Activated CD8-positive, alpha-beta T cell treated with anti-CD3 and anti-CD28 coated beads, Interleukin-2, amount 10 ng/mL, durations not matched to agents 7 days and 5 days (primary cell): ENCODE data around the gene SMAD5. TPM values are rescaled to one million over a fixed set of nuclear protein-coding genes. Genes with fewer than 3 reads are reported as not detected.

Experiments used
- ATAC-seq: fragments of 150-1000 bp; cut with Tn5 transposase; one replicate; pipeline ENCODE4 v1.10.0; 2021; ENCODE audit warnings: moderate library complexity
- CTCF ChIA-PET: fragments of 350-600 bp; sonication (Branson Sonifier 250); formaldehyde crosslinking; loops from one replicate; lab custom pipeline; 2021; ENCODE audit warnings: antibody characterized with exemption; lab: Charles Lee
- POLR2A ChIA-PET: fragments of 350-600 bp; sonication (Branson Sonifier 250); formaldehyde crosslinking; loops from one replicate; lab custom pipeline; 2021; ENCODE audit warnings: antibody characterized with exemption; lab: Charles Lee
- DNase-seq: peaks from one replicate; pipeline ENCODE4 v3.0.0-alpha.2; 2020
- H3K27ac Mint-ChIP-seq: one replicate; pipeline ENCODE4 v1.8.0; 2021; ENCODE audit warnings: mild to moderate bottlenecking, mixed read lengths
- H3K27me3 Mint-ChIP-seq: one replicate; pipeline ENCODE4 v1.8.0; 2021; ENCODE audit warnings: low read depth, mixed read lengths
- H3K36me3 Mint-ChIP-seq: one replicate; pipeline ENCODE4 v1.8.0; 2021; ENCODE audit warnings: low read depth, mixed read lengths
- H3K4me1 Mint-ChIP-seq: one replicate; pipeline ENCODE4 v1.8.0; 2021; ENCODE audit warnings: low read depth, mixed read lengths
- H3K4me3 Mint-ChIP-seq: one replicate; pipeline ENCODE4 v1.8.0; 2021; ENCODE audit warnings: mild to moderate bottlenecking, mixed read lengths
- H3K9me3 Mint-ChIP-seq: one replicate; pipeline ENCODE4 v1.8.0; 2022; ENCODE audit warnings: mixed read lengths; ENCODE audit not compliant: insufficient read depth
- total RNA-seq, 2 experiments: library from RNA; stranded (reverse); gene quantifications; one replicate each; pipeline ENCODE4 v1.2.3, GENCODE V29; 2021

The SMAD5 gene
- total RNA-seq, 2 experiments from 2014 or later = 19.0 to 19.5 TPM

DNA sequence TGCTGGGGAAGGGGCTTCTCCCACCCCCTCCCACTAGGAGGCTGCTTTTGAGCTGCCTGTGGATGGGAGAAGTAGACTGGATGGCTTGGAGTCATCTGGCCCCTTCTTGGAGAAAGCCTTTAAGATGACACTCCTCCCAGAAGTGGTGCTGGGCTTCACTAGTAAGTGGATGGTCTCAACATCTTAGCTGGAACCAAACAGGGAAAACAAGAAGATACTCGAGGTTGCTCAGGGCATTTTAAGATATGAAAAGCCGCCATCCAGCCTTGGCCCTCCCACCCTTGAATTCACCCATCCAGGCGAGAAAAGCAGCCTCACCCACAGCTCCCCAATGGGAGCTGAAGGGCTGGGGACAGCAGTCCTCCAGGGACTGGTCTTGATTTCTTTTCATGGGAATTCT lies 68.1 kb downstream of the SMAD5 start:
- no peaks in the 10 kb centered on the region for H3K4me1 Mint-ChIP-seq
- ChIA-PET POLR2A (no interaction called here), CTCF (no interaction called here)
- H3K27ac Mint-ChIP-seq = no peak overlapping the region
- no peaks in the 10 kb centered on the region for H3K9me3 Mint-ChIP-seq
- no peaks in the 10 kb centered on the region for H3K36me3 Mint-ChIP-seq
- no peak for DNase-seq
- no peak overlapping the region for H3K4me3 Mint-ChIP-seq
- H3K27me3 Mint-ChIP-seq = peaks cover 17% of the 10 kb centered on the region
- no peak for ATAC-seq

DNA sequence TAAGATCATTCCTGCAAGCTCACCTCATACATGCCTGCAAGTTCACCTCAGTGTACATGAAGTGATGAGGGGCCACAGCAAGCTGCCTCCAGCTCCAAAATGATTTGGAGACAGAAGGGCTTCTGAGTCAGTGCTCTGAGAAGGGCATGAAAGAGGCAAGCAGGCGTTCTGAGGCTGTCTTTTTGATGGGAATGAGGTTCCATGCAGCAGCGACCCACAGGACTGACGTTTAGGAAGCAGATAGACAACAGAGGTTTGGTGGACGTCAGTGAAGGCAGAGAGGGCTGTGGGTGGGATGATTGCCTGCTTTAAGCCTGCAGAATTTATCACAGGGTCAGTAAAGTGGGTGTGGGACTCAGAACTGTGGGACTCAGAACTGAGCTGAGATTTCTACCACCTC lies 69.2 kb downstream of the SMAD5 start:
- POLR2A ChIA-PET = no interaction called here
- ATAC-seq (no peak), DNase-seq (no peak)
- no peaks in the 10 kb centered on the region for H3K36me3 Mint-ChIP-seq
- peaks cover 15% of the 10 kb centered on the region for H3K27me3 Mint-ChIP-seq
- CTCF ChIA-PET = no interaction called here
- no peaks in the 10 kb centered on the region for H3K9me3 Mint-ChIP-seq
- H3K4me3 Mint-ChIP-seq = no peak overlapping the region
- H3K4me1 Mint-ChIP-seq = no peaks in the 10 kb centered on the region
- H3K27ac Mint-ChIP-seq = no peak overlapping the region

DNA sequence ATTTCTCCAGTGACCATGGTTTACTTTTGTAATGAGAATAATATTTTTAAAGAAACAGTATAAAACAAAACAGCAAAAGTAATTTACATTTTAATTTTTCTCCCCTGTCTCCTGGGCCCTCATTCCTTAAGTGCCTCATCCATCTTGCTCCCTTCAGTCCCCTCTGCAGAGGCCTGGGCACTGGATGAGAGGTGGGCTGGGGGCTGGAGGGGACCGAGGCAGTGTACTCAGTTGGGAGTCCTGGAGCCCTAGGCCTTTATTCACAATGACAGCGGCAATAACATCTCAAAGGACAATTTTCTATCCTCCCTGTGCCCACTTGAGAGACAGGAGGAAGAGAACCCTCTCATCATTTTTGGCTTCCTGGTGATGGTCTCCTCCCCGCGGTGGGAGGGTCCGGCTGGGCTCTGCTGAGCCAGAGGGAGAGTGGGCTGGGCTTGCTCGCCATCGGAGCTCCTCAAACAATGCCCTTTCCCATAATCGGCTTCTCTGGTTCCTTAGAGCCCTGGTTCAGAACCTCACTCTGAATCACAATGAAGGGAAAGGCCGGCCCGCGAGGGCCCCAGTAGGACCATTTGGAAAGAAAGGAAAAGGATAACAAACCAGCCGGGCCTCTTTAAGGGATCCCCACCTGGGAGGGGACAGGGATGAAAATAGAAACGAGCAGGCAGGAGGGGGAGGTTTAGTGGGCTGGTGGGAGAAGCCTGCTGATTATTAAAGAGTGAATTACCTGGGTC lies 70.0 kb downstream of the SMAD5 start:
- Mint-ChIP-seq H3K4me1 (no peaks in the 10 kb centered on the region), H3K36me3 (no peaks in the 10 kb centered on the region), H3K27me3 (peaks cover 15% of the 10 kb centered on the region), H3K9me3 (no peaks in the 10 kb centered on the region), H3K4me3 (no peak overlapping the region), H3K27ac (no peak overlapping the region)
- ChIA-PET POLR2A (no interaction called here), CTCF (no interaction called here)
- ATAC-seq = no peak
- DNase-seq = no peak

- H3K27me3 Mint-ChIP-seq = peaks cover 15% of the 10 kb centered on the region
- POLR2A ChIA-PET = no interaction called here
- CTCF ChIA-PET = no interaction called here
Measured at GRCh38 chr5:136203303-136203922, 70.8 kb downstream of the SMAD5 start.

DNA sequence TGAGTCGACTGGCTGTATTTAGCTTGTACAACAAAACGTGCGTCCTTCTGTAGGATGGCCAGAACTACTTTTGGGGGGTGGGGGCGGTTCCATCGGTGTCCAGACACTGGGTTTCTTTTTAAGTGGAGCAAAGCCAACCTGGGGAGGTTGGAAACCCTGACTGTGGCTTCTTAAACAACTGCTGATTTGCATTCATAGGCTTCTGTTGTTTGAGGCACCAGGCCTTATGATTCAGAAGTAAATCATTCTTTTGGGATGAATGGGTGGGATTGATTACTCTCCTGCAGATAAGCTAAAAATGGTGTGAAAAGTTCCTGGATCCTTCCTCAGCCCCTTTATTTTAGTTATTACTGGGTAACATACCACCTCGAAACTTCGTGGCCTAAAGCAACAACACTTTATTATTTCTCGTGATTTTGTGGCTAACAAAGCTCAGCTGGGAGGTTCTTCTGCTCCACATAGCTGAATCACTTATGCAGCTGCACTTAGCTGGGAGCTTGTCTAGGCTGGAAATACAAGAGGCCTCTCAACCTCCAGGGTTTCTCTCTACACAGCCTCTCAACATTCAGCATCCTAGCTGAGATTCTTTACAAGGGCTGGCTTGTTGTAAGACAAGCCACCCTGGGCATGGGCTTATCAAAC lies 72.5 kb downstream of the SMAD5 start:
- Mint-ChIP-seq H3K4me3 (no peak overlapping the region), H3K4me1 (no peaks in the 10 kb centered on the region), H3K27me3 (peaks cover 15% of the 10 kb centered on the region), H3K27ac (no peak overlapping the region), H3K9me3 (no peaks in the 10 kb centered on the region), H3K36me3 (no peaks in the 10 kb centered on the region)
- ATAC-seq = no peak
- DNase-seq = no peak
- CTCF ChIA-PET = no interaction called here
- POLR2A ChIA-PET = no interaction called here

More at GRCh38 chr5:136203303-136203922, 70.8 kb downstream of the SMAD5 start:
- DNase-seq = no peak
- Mint-ChIP-seq H3K36me3 (no peaks in the 10 kb centered on the region), H3K9me3 (no peaks in the 10 kb centered on the region), H3K4me1 (no peaks in the 10 kb centered on the region), H3K4me3 (no peak overlapping the region), H3K27ac (no peak overlapping the region)
- no peak for ATAC-seq

- Mint-ChIP-seq H3K27me3 (peaks cover 15% of the 10 kb centered on the region), H3K4me3 (no peak overlapping the region), H3K9me3 (no peaks in the 10 kb centered on the region), H3K27ac (no peak overlapping the region), H3K4me1 (no peaks in the 10 kb centered on the region), H3K36me3 (no peaks in the 10 kb centered on the region)
- POLR2A ChIA-PET = no interaction called here
- ATAC-seq (no peak), DNase-seq (no peak)
- CTCF ChIA-PET = no interaction called here
Measured at GRCh38 chr5:136205941-136206340, 73.3 kb downstream of the SMAD5 start.

DNA sequence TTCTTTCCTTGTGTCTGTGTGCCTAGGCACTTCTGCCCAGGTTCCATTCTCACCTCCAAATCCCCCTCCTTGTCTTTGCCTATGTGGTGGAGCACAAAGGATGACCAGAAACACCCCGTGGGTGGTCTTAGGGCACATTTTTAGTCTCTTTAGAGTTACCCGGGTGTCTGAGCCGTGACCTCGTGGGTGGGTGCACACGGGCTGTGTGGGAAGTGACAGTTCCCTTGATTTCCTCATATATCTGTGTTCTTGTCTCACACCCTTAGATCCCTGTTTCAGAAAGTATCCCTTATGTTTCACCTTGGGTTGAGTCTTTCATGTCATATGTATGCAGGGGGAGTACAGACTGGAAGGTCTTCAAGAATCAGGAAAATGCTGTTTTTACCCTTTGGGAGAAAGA lies 73.7 kb downstream of the SMAD5 start:
- ATAC-seq = no peak
- Mint-ChIP-seq H3K4me1 (no peaks in the 10 kb centered on the region), H3K9me3 (no peaks in the 10 kb centered on the region), H3K27me3 (peaks cover 15% of the 10 kb centered on the region), H3K27ac (no peak overlapping the region), H3K36me3 (no peaks in the 10 kb centered on the region), H3K4me3 (no peak overlapping the region)
- CTCF ChIA-PET = no interaction called here
- DNase-seq = no peak
- POLR2A ChIA-PET = no interaction called here

DNA sequence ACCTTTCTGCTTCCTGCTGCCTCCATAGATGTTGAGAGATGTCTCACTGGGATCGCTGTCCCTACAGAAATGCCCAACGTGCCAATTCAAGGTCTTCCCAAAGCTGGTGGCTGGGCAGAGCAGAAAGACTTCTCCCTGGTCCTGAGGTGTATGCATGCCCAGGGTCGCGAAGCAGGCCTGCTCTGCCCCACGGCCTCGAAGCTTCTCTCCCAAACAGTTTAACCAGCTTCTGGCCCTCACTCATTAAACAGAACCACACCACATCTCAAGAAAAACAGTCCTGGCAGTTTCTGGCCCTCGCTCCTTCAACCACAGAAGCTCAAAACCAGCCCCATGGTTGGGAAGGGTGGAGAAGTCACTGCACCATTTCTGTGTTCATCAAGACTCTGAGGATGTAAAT lies 75.0 kb downstream of the SMAD5 start:
- H3K9me3 Mint-ChIP-seq = no peaks in the 10 kb centered on the region
- ATAC-seq (no peak), DNase-seq (no peak)
- no peaks in the 10 kb centered on the region for H3K36me3 Mint-ChIP-seq
- POLR2A ChIA-PET = no interaction called here
- H3K4me3 Mint-ChIP-seq = no peak overlapping the region
- H3K27ac Mint-ChIP-seq = no peak overlapping the region
- CTCF ChIA-PET = no interaction called here
- H3K27me3 Mint-ChIP-seq = peaks cover 7% of the 10 kb centered on the region
- H3K4me1 Mint-ChIP-seq = no peaks in the 10 kb centered on the region

DNA sequence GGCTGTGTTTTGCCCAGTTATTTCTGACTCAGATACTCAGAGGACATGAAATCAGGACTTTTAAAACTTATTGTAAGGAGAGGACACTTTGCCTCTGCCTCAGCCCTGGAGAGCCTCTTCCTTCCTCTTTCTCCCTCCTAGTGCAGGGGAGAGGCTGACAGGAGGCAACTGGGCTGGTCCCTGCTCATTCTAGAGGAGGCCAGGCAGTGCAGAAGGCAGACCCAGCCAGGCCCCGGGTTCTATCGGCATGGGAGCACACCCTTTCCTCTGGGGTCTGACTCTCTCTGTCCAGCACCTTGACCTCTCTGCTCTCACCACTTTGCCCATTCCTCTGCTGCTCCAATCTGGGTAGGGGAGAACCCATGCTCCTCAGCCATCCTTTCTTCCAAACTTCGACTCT lies 76.3 kb downstream of the SMAD5 start:
- ATAC-seq (no peak), DNase-seq (no peak)
- CTCF ChIA-PET = no interaction called here
- Mint-ChIP-seq H3K9me3 (no peaks in the 10 kb centered on the region), H3K4me1 (no peaks in the 10 kb centered on the region), H3K4me3 (no peak overlapping the region), H3K36me3 (no peaks in the 10 kb centered on the region), H3K27me3 (peaks cover 2% of the 10 kb centered on the region), H3K27ac (no peak overlapping the region)
- POLR2A ChIA-PET = no interaction called here

GRCh38 chr5:136209346-136209910 lies 76.8 kb downstream of the SMAD5 start:
- Mint-ChIP-seq H3K36me3 (no peaks in the 10 kb centered on the region), H3K27ac (no peak overlapping the region), H3K4me1 (no peaks in the 10 kb centered on the region), H3K27me3 (peaks cover 2% of the 10 kb centered on the region), H3K9me3 (no peaks in the 10 kb centered on the region), H3K4me3 (no peak overlapping the region)
- CTCF ChIA-PET = no interaction called here
- POLR2A ChIA-PET = no interaction called here
- DNase-seq = no peak
- ATAC-seq = no peak

GRCh38 chr5:136210259-136210658 lies 77.6 kb downstream of the SMAD5 start:
- Mint-ChIP-seq H3K4me1 (no peaks in the 10 kb centered on the region), H3K9me3 (no peaks in the 10 kb centered on the region), H3K27ac (no peak overlapping the region), H3K27me3 (no peaks in the 10 kb centered on the region), H3K4me3 (no peak overlapping the region), H3K36me3 (no peaks in the 10 kb centered on the region)
- ATAC-seq (no peak), DNase-seq (no peak)
- ChIA-PET POLR2A (no interaction called here), CTCF (no interaction called here)
